C4-2B (cell line): ENCODE results near the gene RELN.

Source experiments
- H3K27ac ChIP-seq: fragments of 450-650 bp; 2 replicates; pipeline ENCODE4 v1.5.1; 2017
- CTCF ChIP-seq: fragments of 450-650 bp; conservative IDR thresholded peaks from 2 replicates; pipeline ENCODE4 v1.5.1; 2017; ENCODE audit warnings: mild to moderate bottlenecking
- ZFX ChIP-seq: fragments of 450-650 bp; IDR thresholded peaks from 2 replicates; pipeline ENCODE4 v1.6.1; 2017

The RELN gene

DNA sequence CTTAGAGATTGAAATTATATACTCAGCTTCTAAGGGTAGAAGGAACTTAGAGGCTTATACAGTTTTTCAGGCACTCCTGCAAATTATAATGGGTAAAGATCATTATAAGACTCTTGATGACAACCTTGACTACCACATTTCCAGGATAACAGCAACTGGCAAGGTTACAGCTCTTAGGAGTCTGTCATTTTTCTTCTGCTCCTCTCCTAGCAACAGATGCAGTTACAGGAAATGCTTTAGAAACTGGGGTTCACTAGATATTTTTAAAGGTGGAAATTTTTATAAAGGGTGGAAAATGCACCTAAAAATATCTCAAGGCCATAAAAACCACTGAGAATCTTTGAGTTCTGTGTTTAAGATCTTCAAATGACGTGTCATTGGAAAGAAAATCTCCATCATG, 185.8 kb downstream of the RELN start:
- H3K27ac ChIP-seq: no peak overlapping the region
- TF ChIP-seq CTCF: no peak

DNA sequence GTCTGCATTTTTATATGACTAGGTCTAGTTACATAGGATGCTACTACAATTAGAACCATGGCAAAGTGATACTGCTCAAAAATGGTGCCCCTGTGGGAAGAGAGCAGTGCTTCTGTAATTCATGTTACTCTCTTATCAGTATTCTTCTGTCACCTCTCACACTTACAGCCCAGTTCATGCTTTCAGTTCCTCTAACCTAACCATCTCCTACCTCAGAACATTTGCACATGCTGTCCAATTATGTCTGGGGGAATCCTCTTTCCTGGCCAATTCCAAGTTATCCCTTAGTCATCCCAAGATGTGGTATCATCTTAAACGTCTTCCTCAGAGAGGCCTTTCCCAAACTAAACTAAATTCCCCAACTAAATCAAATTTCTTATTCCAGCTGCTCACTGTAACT, 190.2 kb downstream of the RELN start:
- H3K27ac ChIP-seq: no peak overlapping the region
- TF ChIP-seq CTCF: no peak
- TF ChIP-seq ZFX: no peak

DNA sequence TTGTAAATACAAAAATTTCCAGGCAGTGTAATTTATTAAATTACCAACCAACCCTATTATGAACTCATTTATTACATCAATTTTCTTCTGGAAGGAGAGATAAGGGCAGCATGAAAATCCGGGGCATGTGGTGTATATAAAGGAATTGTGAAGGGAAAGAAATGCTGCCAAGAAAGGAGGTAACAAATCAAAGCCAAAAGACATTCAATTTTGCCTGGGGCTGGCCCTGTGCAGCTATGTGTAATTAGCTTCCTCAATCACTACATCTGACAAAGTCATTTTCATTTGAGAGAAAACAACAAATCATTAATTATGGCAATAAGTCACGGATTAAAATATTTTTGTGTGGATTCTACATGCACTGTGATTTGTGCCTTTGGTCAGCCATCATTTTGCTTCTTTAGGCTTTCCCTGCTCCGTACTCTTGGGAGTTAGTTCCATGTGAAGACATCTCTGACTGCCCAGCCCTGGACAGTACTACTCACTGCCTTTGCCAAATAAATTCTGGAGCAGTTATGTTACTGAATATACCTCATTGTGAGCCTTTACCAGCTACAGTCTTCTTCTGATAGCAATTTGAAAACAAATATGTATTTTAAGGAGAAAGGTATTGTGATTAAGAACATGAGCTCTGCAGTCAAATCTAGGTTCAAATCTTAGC, 191.7 kb downstream of the RELN start:
- no peak overlapping the region for H3K27ac ChIP-seq
- no peak for TF ChIP-seq ZFX
- TF ChIP-seq CTCF: no peak

- TF ChIP-seq CTCF (no peak), ZFX (no peak)
- no peak overlapping the region for H3K27ac ChIP-seq
These were observed 193.0 kb downstream of the RELN start for GRCh38 chr7:103796327-103796962.

DNA sequence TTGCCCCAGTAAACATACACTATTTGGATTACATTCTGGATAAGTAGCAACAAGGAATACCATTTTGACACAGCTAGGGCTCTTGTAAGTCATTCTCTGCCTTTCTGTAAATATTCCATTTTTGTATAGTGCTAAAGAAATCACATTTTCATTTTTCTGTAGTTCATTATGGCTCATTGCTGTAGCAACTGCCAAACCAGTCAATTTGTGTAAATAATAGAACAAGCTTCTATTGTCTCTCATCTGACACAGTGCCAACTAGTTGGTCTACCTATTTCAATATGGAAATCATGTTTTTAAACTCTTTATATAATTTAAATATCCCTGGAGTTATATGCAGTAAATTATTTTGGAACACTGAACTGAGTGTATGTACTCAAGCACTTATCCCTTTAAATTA, 193.7 kb downstream of the RELN start:
- no peak overlapping the region for H3K27ac ChIP-seq
- no peak for TF ChIP-seq ZFX
- no peak for TF ChIP-seq CTCF

GRCh38 chr7:103795107-103795506, 194.4 kb downstream of the RELN start:
- H3K27ac ChIP-seq: no peak overlapping the region
- TF ChIP-seq CTCF: no peak
- no peak for TF ChIP-seq ZFX

- no peak overlapping the region for H3K27ac ChIP-seq
- no peak for TF ChIP-seq ZFX
- TF ChIP-seq CTCF: no peak
These were observed 195.0 kb downstream of the RELN start for GRCh38 chr7:103794424-103794823.
